GM21390 (cell line): ENCODE data around the gene RUNX2.

ENCODE experiments used
- ATAC-seq: cut with Tn5 transposase; IDR thresholded peaks from one replicate; pipeline ENCODE4 v1.9.1; 2021; ENCODE audit not compliant: unreplicated experiment

Gene RUNX2

DNA sequence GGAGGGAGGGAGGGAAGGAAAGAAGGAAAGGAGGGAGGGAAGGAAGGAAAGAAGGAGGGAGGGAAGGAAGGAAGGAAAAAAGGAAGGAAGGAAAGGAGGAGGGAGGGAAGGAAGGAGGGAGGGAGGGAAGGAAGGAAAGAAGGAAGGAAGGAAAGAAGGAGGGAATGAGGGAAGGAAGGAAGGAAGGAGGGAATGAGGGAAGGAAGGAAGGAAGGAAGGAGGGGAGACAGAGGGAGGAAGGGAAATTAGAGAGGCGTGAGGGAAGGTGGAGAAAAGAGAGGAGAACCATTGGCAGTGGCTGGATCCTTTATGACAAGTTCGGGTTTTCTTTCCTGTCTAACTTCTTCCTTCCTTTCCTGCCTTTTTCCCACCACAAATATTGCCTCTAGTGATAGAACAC, 71.9 kb downstream of the RUNX2 start:
- no peak for ATAC-seq

DNA sequence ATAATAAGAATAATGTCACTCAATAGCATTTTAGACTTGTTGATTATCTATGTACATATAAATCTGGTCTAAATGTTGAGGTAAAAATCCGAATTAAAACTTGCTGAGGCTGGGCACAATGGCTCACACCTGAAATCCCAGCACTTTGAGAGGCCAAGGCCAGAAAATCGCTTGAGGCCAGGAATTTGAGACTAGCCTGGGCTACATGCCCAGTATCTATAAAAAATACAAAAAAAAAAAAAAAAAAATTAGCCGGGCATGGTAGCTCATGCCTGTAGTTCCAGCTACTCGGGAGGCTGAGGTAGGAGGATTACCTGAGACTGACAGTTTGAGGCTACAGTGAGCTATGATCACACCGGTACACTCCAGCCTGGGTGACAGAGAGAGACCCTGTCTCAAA, 83.8 kb downstream of the RUNX2 start:
- no peak for ATAC-seq

DNA sequence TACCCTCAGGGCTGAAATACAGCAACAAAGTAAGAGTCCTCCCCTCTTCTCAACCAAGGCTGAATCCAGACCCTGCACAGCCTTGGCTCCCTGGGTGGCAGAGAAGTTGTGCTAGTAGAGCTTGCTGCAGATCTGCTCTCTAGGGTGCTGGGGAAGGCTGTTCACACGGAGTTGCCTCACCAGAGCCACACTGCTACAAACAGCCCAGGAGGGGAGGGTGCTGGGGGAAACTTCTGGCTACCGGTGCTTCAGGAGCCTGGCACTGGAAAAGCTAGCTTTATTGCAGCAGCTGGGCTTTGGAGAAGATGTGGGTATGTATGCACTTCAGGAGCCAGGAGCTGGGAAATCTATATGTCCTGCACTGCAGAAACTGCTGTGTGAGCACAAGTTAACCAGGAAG, 87.2 kb downstream of the RUNX2 start:
- ATAC-seq = no peak

DNA sequence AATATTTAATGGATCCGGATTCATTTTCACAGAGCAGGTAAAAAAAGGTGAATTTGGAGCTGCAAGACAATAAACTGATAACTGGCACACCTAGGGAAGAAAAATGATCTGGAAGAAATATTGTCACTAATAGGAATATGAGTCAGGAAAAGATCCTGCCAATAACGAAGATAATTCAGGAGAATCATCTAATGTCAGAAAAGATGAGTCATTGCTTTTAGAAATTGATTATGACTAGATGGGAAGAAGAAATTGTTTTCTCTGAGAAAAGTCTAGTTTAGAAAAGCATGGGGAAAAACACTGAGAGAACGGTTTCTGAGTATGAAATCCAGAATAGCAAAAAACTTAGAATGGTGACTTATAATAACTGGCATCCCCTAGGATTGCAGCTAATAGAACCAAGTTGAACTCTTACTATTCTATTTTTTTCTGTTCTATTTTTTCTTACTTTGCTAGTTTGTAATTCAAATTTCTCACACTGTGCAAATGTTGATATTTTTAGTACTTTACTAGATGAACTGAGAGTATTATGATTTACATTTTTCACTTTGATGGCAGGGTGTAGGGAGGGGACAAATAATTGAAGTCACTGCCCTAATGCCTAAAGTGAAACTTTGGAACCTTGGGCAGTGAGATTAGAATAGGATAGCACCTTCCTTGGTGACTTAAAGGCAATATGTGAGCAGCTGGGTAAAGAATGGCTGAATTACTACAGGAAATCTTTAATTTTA, 87.8 kb downstream of the RUNX2 start:
- peak; percentile 67 for ATAC-seq

DNA sequence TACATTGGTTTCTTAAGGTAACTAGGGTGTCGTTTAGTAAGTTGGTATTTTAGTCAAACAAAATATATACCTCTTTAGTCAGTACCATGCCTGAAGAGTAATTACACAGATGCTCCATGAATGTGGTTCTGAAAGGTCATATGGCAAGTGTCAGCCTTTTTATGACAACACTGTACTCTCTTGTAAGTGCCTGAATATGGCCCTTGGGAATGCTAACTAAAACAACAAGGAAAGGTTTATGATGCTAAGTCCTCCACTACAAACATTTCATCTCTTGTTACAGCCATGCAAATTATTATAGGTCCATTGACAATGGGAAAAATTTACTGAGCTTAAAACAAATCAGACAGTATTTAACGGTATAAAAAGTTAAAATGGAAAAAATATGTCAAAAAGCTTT, 88.6 kb downstream of the RUNX2 start:
- ATAC-seq = no peak

DNA sequence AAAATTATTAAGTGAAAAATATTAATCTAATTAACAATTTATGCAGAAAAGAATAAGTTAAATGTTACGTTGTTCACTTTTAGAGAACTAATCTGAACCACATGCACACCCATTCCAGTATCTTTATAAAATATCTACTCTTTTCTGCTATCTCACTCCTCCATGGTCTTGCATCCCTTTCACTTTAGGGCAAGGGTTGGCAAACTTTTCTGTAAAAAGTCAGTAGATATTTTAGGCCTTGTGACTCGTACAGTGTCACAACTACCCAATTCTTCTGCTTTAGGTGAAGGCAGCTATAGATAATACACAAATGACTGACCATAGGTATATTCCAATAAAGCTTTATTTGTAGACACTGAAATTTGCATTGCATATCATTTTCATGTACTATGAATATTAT, 89.3 kb downstream of the RUNX2 start:
- no peak for ATAC-seq

DNA sequence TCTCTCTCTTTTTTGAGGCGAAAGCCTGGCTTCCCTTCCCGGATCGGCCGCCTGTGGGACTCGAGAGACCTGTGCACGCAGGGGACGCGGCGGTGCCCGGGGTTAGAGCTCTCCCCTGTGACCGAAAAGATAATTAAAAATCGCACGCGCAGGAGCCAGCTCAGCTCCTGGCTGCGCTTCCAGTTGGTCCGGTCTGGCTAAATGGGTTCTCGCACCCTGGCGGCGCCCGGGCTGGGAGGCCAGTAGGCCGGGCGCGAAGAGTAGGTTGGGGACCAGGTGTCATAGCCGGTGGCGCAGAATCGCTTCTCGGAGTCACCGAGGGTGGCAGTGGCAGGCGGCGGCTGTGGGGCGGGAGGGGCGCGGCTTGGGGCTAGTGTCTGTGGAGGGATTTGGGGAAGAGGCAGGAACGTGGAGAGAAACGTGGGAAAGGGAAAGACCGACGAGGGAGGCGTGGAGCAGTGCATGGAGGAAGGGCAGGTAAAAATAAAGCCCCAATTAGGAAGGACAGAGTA, 91.5 kb downstream of the RUNX2 start:
- ATAC-seq = no peak

DNA sequence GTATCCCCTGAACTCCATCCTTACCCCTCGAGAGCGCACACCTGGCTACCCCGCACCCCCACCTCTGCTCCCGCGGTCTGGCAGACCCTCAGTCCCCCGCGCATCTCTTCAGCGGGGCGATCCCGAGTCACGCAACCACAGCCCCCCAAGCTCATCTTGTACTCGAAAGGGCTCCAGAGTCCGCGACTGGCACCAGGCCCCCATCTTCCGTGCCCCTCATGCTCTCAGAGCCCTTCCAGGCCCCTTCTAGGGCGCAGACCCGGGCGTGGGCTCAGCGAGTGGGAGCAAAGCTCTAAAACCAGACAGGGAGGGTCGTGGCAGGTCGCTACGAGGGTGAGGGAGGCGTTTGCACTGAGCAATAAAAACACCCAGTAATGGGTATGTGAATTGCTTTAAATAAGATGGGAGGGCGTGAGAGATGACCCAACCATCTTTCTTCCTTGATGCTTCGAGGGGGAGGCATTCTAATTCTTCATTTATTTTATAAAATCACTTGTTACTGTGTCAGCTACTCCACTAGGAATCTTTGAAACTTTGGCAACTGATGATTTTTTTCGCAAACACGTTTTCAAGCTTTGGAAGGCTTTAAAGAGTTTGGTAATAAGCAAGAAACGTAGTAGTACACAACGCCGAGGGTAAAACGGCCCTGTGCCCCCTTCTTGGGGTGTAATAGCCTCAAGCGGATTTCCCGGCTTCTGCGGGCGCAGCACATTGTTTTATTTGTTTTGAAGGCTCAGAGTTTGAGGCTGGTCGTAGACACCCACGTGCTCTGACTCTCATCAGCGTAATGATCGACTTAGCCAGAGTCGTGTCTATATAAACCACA, 92.2 kb downstream of the RUNX2 start:
- no peak for ATAC-seq

DNA sequence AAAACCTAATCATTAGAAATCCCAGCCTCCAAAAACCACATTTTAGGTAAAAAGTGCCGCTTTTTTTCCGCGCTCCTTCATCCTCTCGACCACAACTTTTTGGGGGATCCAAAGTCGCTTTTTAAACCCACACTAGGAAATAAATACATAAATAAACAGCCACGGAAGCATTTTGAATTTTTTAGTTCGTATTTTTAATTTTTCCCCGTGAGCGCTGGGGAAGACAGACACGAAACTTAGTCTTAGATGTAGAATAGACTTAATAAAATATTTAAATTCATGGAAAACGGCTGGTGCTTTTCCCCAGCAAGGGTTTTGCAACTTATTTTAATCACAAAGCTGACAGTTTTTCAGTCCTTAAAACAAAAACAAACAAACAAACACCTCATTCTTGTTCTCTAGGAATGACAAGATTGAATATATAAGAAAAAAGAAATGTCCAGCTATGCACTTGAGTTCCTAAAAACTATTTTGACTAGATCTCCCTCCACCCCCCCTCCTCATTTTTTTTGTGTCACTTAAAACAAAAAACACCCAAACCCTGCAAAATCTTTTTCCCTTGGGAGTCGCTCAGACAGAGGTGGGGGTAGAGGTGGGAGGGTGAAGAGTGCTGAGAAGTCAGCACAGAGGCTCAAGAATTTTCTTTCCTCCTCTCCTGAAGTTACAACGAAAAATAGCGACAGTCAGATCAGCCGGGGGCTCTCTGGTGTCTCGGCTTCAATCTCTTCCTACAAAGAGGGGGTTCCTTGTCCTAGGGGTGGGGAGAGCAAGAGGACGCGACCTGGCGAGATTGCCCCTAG, 93.0 kb downstream of the RUNX2 start:
- ATAC-seq = no peak

DNA sequence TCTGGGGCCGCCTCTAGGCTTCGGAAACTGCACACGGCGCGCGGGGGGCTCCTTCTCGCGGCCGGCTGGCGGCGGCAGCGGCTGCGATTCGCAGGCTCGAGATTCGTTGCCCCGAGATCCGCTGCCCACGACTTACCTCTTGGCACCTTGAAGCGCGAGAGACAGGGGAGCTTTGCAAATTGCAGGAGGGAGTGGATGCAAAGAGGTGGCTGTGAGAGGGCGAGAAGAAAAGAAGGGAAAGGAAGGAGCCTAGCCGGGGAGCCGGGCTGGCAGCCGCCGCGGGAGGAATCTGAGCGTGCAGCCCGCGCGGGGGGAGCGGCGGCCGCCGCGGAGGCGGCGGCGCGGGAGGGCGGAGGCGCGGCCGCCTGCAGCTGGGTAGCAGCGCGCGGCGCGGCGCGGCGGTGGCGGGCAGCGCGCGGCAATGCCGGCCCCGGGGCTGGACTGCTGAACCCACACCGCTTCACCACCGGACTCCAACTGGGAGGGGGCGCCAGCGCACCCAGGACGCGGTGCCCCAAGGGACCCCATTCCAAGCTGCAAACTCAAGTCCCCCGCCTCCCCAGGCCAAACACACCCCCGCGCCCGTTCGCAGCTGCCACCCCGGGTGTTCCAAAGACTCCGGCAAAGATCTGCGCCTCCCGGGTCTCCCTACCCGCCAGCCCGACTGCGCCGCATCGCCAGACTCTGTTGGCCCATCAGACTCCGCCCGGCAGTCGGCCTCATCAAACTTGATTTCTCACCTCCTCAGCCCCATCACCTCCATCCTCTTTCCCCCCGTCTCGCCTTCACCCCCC, 93.8 kb downstream of the RUNX2 start:
- no peak for ATAC-seq

DNA sequence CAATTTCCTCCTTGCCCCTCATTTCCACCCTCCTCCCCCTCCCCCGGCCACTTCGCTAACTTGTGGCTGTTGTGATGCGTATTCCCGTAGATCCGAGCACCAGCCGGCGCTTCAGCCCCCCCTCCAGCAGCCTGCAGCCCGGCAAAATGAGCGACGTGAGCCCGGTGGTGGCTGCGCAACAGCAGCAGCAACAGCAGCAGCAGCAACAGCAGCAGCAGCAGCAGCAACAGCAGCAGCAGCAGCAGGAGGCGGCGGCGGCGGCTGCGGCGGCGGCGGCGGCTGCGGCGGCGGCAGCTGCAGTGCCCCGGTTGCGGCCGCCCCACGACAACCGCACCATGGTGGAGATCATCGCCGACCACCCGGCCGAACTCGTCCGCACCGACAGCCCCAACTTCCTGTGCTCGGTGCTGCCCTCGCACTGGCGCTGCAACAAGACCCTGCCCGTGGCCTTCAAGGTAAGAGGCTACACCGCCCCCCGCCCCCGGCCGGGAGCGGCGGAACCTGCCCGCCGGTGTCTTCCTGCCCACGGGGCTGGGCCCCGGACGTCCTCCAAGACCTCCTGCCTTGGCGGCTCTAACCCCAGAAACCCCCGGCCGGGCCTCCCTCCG, 94.5 kb downstream of the RUNX2 start:
- no peak for ATAC-seq

DNA sequence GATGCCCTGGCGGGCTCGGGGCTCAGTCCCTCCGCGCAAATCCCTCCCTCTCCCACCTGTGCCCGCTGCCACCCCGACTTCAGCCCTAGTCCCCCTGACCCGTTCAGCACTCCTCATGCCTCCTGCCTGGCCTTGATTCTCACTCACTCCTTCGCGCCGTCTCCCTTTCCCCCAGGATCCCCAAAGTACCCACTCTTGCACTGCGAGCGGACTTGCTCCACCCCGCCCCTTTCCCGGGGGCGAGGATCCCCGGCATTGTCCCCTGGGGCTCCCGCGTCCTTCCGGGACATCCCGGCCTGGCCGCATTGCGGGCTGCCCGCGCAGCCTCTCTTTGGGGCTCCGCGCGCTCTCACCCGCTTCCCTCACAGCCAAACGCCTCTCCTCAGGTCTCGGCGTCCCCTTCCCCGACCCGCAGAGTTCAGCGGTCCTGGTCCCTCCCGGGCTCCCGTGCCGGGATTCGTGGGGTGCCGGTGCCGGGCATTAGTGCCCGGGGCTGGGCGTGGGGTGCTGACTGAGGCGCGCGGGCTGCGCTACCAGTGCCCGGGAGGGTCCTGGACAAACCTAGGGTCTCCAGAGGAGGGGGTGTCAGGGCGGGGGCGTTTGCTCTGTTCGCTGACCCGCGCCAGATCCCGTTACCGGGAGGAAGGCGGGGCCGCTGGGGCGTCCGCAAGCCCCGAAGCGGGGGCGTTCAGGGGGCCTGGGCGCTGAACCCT, 95.1 kb downstream of the RUNX2 start:
- ATAC-seq = no peak

DNA sequence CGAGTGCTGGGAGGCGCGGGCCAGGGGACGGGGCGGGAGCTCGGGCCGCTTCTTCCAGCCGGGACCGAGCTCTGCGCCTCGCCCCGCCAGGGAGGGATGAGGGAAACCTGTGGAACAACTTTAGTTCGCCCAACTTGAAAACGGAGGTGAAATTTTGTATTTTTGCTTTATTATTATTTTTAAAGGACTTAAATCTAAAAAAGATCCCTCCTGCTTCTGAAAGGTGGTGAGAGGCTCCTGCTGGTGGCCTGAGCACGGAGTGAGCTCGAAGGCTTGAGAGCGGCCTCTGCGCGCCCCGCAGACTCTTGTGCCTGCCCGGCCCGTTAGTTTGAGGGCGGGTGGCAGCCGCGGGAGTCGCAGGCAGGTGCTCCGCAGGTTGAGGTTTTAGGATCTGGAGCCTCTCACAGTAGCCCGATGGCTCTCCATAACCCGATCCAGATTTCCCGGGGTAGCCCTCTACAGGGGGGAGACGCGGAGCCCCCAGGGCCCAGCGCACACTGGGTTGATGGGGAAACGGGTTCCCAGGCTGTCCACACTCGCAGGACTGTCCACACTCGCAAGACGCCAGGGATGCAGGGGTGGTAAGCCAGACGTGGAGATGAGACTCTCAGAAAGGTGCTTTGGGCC, 95.8 kb downstream of the RUNX2 start:
- no peak for ATAC-seq

DNA sequence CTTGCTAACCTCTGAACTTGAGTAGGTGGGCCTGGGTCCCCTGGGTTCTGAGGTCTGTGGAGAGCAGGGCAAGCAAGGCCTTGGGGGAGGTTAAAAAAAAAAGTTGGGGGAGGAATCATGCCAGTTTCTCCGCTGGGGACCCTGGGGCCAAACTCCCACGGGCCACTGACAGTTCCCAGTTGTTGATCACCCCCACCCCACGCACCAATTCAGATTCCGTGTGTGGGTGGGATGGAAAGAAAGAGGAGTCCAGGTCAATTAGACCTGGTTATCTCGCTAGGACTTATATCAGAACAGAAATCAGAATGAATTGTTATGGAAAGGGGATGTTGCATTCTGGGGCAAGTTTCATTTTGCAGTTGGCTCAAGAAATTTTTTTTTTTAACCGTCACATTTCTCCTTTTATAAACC, 96.3 kb downstream of the RUNX2 start:
- ATAC-seq = no peak

DNA sequence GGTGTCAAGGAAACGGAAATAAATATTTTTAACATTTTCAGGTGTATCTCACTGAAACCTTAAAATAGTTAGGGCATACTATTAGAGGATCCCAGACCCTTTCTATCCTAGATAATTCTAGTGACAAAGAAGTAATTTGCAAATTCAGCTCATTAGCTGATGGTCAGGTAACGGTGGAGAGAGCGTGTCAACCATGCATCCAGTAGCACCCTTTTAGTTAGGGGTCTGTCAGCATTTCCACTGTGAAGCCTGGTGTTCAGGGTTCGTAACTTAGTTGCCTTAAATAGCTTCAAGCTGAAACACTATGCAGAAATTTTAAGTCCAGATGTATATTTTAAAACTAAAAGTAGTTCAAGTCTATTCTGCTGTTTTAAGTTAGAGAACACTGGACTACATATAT, 98.1 kb downstream of the RUNX2 start:
- no peak for ATAC-seq

DNA sequence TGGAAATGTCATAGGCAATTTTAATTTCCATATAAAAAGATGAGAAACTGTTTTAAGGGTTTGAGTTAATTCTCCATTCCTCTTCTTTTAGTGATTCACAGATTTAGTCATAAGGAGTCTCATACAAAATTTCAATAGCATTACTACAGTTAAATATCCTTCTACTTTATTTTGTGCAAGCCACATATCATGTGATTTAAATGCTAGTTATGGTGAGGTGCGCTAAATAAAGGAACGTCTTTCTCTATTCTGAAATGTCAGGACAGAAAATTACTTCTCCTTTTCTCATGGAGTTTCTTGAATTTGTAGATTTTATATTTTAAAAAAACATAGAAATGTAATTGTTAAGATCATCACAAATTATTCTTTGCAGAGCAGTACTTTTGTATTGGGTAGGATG, 99.6 kb downstream of the RUNX2 start:
- ATAC-seq = no peak

DNA sequence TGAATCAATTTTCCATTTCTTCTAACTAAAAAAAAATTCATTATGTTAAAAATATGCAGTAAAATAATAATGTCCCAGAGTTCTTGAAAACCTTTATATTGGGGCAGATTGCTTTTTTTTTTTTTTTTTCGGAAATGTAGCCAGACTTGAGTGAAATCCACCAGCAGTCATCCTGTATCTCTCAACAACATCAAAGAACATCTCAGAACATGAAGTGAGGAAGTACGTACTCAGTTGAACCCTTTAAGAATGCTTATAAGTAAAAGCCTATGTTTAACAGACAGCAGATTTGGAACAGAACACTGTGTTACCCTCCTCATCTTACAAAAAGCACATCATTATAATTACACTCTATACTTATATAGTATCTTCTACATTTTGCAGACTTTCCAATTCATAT, 100.6 kb downstream of the RUNX2 start:
- ATAC-seq = no peak

DNA sequence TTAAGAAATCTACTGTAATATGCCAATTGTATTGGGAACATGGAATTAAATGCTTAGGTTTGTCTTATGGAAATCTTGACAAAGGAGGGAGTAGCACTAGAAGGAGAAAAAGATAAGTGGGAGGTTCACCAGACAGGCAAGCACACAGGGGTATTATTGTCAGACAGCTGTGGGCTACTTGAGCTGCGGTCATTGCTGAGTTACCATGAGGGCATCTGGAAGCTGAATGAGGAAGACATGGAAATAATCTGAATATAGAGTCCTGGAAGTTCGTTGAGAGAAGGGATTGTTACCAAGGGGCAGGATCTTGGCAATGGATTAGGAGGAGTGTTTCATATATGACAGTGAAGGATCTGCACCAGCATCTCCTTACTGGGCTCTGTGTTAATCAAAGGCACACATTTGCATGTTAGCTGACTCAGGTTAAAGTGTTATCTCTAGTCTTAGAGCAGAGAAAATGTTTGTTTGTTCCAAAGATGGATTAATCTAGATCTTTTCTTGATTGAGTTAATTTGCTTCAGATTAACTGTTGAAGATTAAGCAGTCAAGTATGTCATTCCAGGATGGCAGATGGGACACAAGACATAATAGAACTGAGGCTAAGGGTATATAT, 102.6 kb downstream of the RUNX2 start:
- no peak for ATAC-seq
